Measurements from ENCODE around the gene LARGE1. TPM values are rescaled to one million over a fixed set of nuclear protein-coding genes. Genes with fewer than 3 reads are reported as not detected.

Gene LARGE1
- total RNA-seq, 1 donor from 2014 or later = 27.4 TPM

DNA sequence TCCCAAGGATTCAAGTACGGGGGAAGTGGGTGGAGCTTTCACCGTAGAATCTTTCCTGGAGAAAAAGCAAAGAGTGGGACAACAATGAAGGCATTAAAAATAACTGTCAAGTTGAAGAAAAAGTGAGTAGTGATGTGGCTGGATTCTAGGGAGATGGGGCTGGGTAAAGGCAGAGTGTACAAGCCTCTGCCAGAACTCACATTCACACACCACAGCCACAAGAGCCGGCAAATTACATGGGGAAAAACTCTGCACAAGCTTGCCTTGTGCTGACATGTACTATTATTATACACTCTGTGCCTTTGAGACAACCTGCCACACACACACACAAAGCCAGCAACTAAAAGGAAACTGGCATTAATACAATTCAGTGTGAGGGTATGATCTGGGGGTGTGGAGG is 182.6 kb downstream of the LARGE1 start:
- no peaks in the 10 kb centered on the region for H3K27me3 ChIP-seq (ENCODE audit: low read depth)
- H3K9me3 ChIP-seq = no peaks in the 10 kb centered on the region
- H3K4me3 ChIP-seq = no peak overlapping the region
- no peaks in the 10 kb centered on the region for H3K36me3 ChIP-seq
- intact Hi-C loops (cut with DNase I) = no loop called here
- TF ChIP-seq, protein P1, sequence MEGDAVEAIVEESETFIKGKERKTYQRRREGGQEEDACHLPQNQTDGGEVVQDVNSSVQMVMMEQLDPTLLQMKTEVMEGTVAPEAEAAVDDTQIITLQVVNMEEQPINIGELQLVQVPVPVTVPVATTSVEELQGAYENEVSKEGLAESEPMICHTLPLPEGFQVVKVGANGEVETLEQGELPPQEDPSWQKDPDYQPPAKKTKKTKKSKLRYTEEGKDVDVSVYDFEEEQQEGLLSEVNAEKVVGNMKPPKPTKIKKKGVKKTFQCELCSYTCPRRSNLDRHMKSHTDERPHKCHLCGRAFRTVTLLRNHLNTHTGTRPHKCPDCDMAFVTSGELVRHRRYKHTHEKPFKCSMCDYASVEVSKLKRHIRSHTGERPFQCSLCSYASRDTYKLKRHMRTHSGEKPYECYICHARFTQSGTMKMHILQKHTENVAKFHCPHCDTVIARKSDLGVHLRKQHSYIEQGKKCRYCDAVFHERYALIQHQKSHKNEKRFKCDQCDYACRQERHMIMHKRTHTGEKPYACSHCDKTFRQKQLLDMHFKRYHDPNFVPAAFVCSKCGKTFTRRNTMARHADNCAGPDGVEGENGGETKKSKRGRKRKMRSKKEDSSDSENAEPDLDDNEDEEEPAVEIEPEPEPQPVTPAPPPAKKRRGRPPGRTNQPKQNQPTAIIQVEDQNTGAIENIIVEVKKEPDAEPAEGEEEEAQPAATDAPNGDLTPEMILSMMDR (IDR thresholded peaks at IDR 0.05) = no peak
- no peak for DNase-seq
- H3K27ac ChIP-seq = no peak overlapping the region
- no peaks in the 10 kb centered on the region for H3K4me1 ChIP-seq
- ATAC-seq = no peak

DNA sequence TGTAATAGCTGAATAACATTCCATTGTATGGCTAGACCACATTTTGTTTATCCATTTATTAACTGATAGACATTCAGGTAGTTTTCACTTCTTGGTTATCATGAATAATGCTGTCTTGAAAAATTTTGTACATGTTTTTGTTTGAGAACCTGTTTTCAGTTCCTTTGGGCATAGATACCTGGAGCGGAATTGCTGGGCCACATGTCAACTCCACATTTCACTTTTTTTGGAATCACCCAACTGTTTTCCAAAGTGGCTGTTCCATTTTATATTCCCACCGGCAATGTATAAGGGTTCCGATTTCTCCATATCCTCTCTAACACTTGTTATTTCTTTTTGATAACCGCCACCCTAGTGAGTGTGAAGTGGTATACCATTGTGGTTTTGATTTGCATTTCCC is 184.3 kb downstream of the LARGE1 start:
- TF ChIP-seq, protein P1 (IDR thresholded peaks at IDR 0.05) = no peak
- intact Hi-C loops (cut with DNase I) = no loop called here
- no peak overlapping the region for H3K4me3 ChIP-seq
- H3K4me1 ChIP-seq = no peaks in the 10 kb centered on the region
- no peaks in the 10 kb centered on the region for H3K9me3 ChIP-seq
- H3K27ac ChIP-seq = no peak overlapping the region
- no peak for ATAC-seq
- H3K36me3 ChIP-seq = no peaks in the 10 kb centered on the region
- H3K27me3 ChIP-seq (ENCODE audit: low read depth) = no peaks in the 10 kb centered on the region
- DNase-seq = no peak

DNA sequence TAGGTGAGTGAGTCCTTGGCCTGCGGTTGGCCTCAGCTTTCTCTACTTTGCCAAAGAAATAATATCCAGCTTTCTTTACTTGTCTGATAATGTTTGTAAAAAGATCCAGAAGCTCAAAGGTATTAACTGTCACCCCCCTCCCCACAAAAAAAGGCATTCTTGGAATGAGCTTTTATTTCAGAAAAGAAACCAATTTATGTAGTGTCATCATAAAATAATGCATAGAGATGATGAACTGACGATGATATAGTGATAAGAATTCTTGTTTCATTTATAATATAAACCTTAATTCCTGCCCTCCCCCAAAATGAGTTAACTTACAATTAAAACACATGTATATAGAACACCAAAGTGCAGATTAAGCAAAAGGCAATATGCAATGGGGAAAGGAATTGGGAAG is 191.4 kb downstream of the LARGE1 start:
- DNase-seq (no peak), ATAC-seq (no peak)
- Histone ChIP-seq H3K4me1 (no peaks in the 10 kb centered on the region), H3K9me3 (no peaks in the 10 kb centered on the region), H3K4me3 (no peak overlapping the region), H3K27ac (no peak overlapping the region), H3K36me3 (no peaks in the 10 kb centered on the region), H3K27me3 (ENCODE audit: low read depth) (no peaks in the 10 kb centered on the region)
- intact Hi-C loops (cut with DNase I) = no loop called here
- TF ChIP-seq, protein P1 (IDR thresholded peaks at IDR 0.05) = no peak

DNA sequence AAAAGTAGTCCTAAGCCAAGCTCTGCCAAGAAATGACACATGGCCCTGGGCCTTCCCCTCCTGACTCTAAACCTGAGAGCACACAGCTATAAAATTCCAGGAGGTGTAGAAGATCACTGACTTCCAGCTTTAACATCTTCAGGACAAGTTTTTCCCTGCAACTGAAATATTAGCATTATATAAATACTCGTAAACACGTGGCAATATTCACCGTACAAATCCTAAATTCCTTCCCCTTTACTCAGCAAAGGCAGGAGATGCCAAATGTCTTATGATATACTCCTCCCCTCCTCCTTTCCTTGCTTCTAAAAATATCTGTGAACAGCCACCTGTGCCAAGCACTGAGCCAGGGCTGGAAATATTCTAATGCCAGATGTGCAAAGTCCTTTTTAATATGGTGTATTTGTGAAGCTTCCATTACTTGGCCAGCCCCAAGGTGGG is 194.0 kb downstream of the LARGE1 start:
- Histone ChIP-seq H3K4me3 (no peak overlapping the region), H3K27me3 (ENCODE audit: low read depth) (no peaks in the 10 kb centered on the region), H3K36me3 (no peaks in the 10 kb centered on the region), H3K9me3 (no peaks in the 10 kb centered on the region), H3K4me1 (no peaks in the 10 kb centered on the region), H3K27ac (no peak overlapping the region)
- no peak for ATAC-seq
- TF ChIP-seq, protein P1 (IDR thresholded peaks at IDR 0.05) = no peak
- intact Hi-C loops (cut with DNase I) = no loop called here
- no peak for DNase-seq

DNA sequence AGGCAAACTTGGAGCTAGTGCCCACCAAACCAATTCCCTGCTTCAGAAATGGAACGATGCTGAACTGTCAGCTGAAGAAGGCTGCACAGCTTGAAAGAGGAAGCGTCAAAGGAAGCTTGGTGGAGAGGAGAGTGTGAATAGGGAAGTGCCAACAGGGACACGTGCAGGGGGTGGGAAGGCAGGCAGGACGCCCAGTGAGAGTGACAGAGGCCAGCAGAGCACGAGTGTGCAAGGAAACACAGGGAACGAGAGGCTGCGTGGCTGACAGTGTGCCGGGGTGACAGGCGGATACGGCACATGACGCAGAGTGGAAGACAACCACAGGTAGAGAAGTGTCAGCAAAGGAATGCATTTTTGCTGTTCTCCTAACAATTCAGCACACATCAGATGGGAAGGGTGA is 196.4 kb downstream of the LARGE1 start:
- TF ChIP-seq, protein P1 (IDR thresholded peaks at IDR 0.05) = no peak
- no peak for DNase-seq
- intact Hi-C loops (cut with DNase I) = no loop called here

DNA sequence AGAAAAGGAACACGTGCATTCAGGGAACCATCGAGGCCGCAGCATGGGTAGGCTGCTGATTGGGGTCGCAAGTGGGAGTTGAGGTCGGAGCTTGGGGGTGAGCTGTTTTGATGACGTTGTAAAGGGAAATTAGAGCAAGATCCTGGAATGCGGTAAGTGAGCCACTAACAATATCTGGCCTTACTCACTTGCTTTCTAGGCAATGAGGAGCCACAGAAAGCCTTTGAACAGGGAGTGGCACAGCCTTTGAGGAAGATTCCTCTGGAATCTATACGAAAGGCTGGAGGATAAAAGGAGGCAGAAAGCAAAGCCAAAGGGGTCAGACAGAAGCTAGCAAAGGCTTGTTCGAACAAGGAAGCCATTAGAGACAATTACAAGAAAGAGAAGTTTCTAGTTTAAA is 197.5 kb downstream of the LARGE1 start:
- TF ChIP-seq, protein P1 (IDR thresholded peaks at IDR 0.05) = no peak
- H3K4me1 ChIP-seq = no peaks in the 10 kb centered on the region
- intact Hi-C loops (cut with DNase I) = no loop called here

More for the DNA sequence above, 196.4 kb downstream of the LARGE1 start:
- Histone ChIP-seq H3K4me1 (no peaks in the 10 kb centered on the region), H3K9me3 (no peaks in the 10 kb centered on the region), H3K27me3 (ENCODE audit: low read depth) (no peaks in the 10 kb centered on the region), H3K36me3 (no peaks in the 10 kb centered on the region), H3K4me3 (no peak overlapping the region), H3K27ac (no peak overlapping the region)
- no peak for ATAC-seq

More for the DNA sequence above, 197.5 kb downstream of the LARGE1 start:
- no peak for ATAC-seq
- no peaks in the 10 kb centered on the region for H3K9me3 ChIP-seq
- H3K27ac ChIP-seq = no peak overlapping the region
- H3K4me3 ChIP-seq = no peak overlapping the region
- no peaks in the 10 kb centered on the region for H3K36me3 ChIP-seq
- no peak for DNase-seq
- H3K27me3 ChIP-seq (ENCODE audit: low read depth) = no peaks in the 10 kb centered on the region

All from lower lobe of right lung (tissue), 2 donors.